Measurements from ENCODE around the gene UBASH3A. TPM values are rescaled to one million over a fixed set of nuclear protein-coding genes. Genes with fewer than 3 reads are reported as not detected.

UBASH3A gene
- total RNA-seq, 4 donors from 2014 or later, result 0.41 TPM; not detected in 3

DNA sequence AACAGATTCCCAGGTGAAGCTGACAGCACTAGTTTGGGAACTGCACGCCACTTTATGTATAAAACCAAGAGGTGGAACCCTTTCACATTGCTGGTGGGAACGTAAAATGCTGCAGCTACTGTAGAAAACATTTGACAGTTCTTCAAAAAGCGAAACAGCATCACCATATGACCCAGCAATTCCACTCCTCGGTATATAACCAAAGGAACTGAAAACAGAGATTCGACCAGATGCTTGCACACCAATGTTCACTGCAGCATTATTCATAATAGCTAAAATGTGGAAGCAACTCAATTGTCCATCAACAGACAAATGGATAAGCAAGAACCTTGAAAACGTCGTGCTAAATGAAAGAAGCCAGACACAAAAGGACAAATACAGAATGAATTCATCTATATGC is 74.8 kb downstream of the UBASH3A start:
- Histone ChIP-seq H3K27me3 (no peaks in the 10 kb centered on the region), H3K9me3 (no peaks in the 10 kb centered on the region), H3K4me3 (no peak overlapping the region), H3K27ac (no peak overlapping the region), H3K36me3 (no peaks in the 10 kb centered on the region), H3K4me1 (no peaks in the 10 kb centered on the region)
- intact Hi-C loops (cut with DNase I; ENCODE audit: low total_unique reads), result no loop called here
- ATAC-seq, result no peak
- no peak for TF ChIP-seq POLR2A (IDR thresholded peaks at IDR 0.05)
- TF ChIP-seq, protein P1, sequence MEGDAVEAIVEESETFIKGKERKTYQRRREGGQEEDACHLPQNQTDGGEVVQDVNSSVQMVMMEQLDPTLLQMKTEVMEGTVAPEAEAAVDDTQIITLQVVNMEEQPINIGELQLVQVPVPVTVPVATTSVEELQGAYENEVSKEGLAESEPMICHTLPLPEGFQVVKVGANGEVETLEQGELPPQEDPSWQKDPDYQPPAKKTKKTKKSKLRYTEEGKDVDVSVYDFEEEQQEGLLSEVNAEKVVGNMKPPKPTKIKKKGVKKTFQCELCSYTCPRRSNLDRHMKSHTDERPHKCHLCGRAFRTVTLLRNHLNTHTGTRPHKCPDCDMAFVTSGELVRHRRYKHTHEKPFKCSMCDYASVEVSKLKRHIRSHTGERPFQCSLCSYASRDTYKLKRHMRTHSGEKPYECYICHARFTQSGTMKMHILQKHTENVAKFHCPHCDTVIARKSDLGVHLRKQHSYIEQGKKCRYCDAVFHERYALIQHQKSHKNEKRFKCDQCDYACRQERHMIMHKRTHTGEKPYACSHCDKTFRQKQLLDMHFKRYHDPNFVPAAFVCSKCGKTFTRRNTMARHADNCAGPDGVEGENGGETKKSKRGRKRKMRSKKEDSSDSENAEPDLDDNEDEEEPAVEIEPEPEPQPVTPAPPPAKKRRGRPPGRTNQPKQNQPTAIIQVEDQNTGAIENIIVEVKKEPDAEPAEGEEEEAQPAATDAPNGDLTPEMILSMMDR (IDR thresholded peaks at IDR 0.05 in 4 of 5, conservative IDR thresholded peaks at IDR 0.05 in 1 of 5), result no peak
- no peak for DNase-seq
- in situ Hi-C loops (cut with MboI; ENCODE audit: low sequenced_read_pairs in 4 of 4), result no loop called here

DNA sequence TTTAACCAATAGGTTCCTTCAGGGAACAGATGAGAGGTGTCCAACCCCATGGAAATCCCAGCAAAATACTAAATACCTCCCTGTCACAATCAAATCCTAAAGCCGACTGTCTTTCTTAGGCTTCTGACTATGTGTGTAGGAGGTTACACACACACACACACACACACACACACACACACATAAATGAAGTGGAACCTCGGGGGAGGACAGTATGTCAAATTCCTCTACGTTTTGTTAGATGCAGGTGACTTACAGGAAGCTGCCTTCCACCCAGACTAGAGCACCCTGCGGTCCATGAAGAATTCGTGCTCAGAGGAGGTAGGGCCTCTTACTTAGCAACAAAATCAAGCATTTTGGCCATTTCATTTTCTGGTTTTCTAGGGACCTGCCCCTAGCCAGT is 75.9 kb downstream of the UBASH3A start:
- ATAC-seq, result no peak
- in situ Hi-C loops (cut with MboI; ENCODE audit: low sequenced_read_pairs in 4 of 4) (no loop called here), intact Hi-C loops (cut with DNase I; ENCODE audit: low total_unique reads) (no loop called here)
- Histone ChIP-seq H3K36me3 (no peaks in the 10 kb centered on the region), H3K4me1 (no peaks in the 10 kb centered on the region), H3K4me3 (no peak overlapping the region), H3K27me3 (no peaks in the 10 kb centered on the region), H3K27ac (no peak overlapping the region), H3K9me3 (no peaks in the 10 kb centered on the region)
- TF ChIP-seq, protein P1 (IDR thresholded peaks at IDR 0.05 in 4 of 5, conservative IDR thresholded peaks at IDR 0.05 in 1 of 5), result no peak
- TF ChIP-seq POLR2A (IDR thresholded peaks at IDR 0.05), result no peak
- no peak for DNase-seq

DNA sequence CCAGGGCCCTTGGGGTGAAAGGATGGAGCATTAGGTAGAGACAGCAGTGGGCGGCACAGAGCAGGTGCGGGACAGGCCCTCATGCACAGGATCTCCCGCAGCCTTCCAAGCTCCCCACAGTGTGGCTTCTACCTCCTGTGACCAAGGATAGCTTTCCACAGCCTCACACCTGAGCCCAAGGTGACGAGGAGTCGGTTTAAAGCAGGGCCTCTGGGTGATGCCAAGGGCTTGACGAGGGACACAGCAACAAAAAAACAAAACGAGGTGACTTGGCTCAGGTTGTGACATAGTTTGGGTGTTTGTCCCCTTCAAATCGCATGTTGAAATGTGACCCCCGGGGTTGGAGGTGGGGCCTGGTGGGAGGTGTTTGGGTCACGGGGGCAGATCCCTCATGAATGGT is 77.0 kb downstream of the UBASH3A start:
- in situ Hi-C loops (cut with MboI; ENCODE audit: low sequenced_read_pairs in 4 of 4), result no loop called here
- no peak for TF ChIP-seq POLR2A (IDR thresholded peaks at IDR 0.05)
- TF ChIP-seq, protein P1 (IDR thresholded peaks at IDR 0.05 in 4 of 5, conservative IDR thresholded peaks at IDR 0.05 in 1 of 5), result no peak
- intact Hi-C loops (cut with DNase I; ENCODE audit: low total_unique reads), result no loop called here
- no peak for DNase-seq
- H3K9me3 ChIP-seq, result no peaks in the 10 kb centered on the region
- H3K27me3 ChIP-seq, result no peaks in the 10 kb centered on the region
- H3K4me3 ChIP-seq, result no peak overlapping the region
- no peaks in the 10 kb centered on the region for H3K4me1 ChIP-seq
- ATAC-seq, result no peak
- H3K36me3 ChIP-seq, result no peaks in the 10 kb centered on the region
- no peak overlapping the region for H3K27ac ChIP-seq

DNA sequence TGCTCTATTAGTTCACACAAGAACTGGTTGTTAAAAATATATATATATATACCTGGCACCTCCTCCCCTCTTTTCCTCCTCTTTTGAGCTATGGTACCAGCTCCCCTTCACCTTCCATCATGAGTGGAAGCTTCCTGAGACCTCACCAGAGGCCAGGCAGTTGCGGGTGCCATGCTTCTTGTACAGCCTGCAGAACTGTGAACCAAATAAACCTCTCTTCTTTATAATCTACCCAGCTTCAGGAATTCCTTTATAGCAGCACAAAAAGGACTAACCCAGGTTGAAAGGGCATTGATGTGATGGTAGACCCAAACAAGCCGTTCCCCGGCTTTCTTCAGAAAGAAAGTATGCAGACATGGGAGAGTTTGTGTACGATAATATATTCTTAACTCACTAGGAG is 77.5 kb downstream of the UBASH3A start:
- no peak for TF ChIP-seq POLR2A (IDR thresholded peaks at IDR 0.05)
- TF ChIP-seq, protein P1 (IDR thresholded peaks at IDR 0.05 in 4 of 5, conservative IDR thresholded peaks at IDR 0.05 in 1 of 5), result no peak
- Histone ChIP-seq H3K27ac (no peak overlapping the region), H3K4me3 (no peak overlapping the region), H3K36me3 (no peaks in the 10 kb centered on the region), H3K4me1 (no peaks in the 10 kb centered on the region), H3K9me3 (no peaks in the 10 kb centered on the region), H3K27me3 (no peaks in the 10 kb centered on the region)
- ATAC-seq (no peak), DNase-seq (no peak)
- in situ Hi-C loops (cut with MboI; ENCODE audit: low sequenced_read_pairs in 4 of 4), result no loop called here
- intact Hi-C loops (cut with DNase I; ENCODE audit: low total_unique reads), result no loop called here

DNA sequence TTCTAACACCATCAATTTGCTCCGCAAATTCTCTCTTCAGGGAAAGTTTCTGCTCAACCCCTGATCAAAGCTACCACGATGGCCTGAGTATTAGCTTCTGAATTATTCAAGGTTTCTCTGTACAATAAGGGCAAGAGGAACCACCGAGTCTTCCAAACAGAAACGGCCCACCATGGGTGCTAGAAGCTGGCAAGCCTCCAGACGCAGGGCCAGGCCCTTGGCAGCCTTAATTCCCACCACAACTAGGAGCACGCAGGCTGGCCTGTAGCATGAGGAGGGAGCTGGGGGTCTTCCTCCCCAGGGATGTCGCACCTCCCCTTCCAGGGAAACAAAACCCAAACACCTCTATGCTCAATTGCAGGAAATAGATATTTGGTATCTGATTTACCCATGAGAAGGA is 81.3 kb downstream of the UBASH3A start:
- H3K27ac ChIP-seq, result no peak overlapping the region

More for the DNA sequence above, 81.3 kb downstream of the UBASH3A start:
- TF ChIP-seq, protein P1 (IDR thresholded peaks at IDR 0.05 in 4 of 5, conservative IDR thresholded peaks at IDR 0.05 in 1 of 5), result no peak
- no peak for TF ChIP-seq POLR2A (IDR thresholded peaks at IDR 0.05)
- H3K9me3 ChIP-seq, result no peaks in the 10 kb centered on the region
- no peaks in the 10 kb centered on the region for H3K36me3 ChIP-seq
- in situ Hi-C loops (cut with MboI; ENCODE audit: low sequenced_read_pairs in 4 of 4), result no loop called here
- DNase-seq (no peak), ATAC-seq (no peak)
- H3K4me3 ChIP-seq, result no peak overlapping the region
- peaks cover 0 to 5% (median 0%) of the 10 kb centered on the region in 3 donors for H3K27me3 ChIP-seq
- H3K4me1 ChIP-seq, result no peaks in the 10 kb centered on the region
- intact Hi-C loops (cut with DNase I; ENCODE audit: low total_unique reads), result no loop called here

All from gastrocnemius medialis (tissue), 4 donors.